ENCODE results near the gene PDSS1. TPM values are rescaled to one million over a fixed set of nuclear protein-coding genes. Genes with fewer than 3 reads are reported as not detected.

The PDSS1 gene
- total and polyA plus RNA-seq, 5 experiments from 2014 or later: 2.9 to 6.0 (median 3.9) TPM

DNA sequence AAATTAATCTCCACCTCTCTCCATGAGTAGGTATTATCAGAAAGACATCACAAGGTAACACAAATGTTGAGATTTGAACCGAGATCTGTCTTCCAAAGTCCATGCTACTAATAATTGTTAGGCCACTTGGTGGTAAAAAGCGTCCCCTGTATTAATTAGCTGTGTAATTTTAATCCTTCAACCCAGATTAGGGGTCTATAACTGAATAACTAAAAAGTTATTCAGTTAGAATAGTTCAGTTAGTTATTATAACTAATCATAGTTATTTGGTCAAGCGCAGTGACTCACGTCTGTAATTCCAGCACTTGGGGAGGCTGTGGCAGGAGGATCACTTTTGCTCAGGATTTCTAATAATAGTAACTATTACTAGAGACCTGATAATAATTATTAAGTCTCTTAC lies 5.6 kb downstream of the PDSS1 start:
- POLR2A ChIA-PET: no interaction called here
- Mint-ChIP-seq H3K4me1 (peaks cover 20 to 36% (median 34%) of the 10 kb centered on the region in 4 donors), H3K36me3 (peaks cover 0 to 45% (median 20%) of the 10 kb centered on the region in 3 donors), H3K4me3 (no peak overlapping the region), H3K27me3 (no peaks in the 10 kb centered on the region), H3K9me3 (no peaks in the 10 kb centered on the region), H3K27ac (no peak overlapping the region)
- DNase-seq (no peak), ATAC-seq (no peak)

DNA sequence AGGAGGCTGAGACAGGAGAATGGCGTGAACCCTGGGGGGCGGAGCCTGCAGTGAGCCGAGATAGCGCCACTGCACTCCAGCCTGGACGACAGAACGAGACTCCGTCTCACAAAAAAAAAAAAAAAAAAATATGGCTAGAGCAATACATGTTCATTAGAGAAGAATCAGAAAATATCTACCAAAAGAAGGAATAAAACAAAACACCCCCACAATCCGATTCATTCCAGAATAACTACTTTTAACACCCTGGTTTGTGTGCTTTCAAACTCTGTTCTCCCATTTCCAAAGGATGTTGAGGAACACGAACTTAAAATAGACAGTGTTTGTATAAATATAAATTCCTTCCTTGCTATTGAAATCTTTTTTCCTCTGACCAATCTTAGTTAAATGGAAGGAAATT lies 6.5 kb downstream of the PDSS1 start:
- H3K9me3 Mint-ChIP-seq: no peaks in the 10 kb centered on the region

DNA sequence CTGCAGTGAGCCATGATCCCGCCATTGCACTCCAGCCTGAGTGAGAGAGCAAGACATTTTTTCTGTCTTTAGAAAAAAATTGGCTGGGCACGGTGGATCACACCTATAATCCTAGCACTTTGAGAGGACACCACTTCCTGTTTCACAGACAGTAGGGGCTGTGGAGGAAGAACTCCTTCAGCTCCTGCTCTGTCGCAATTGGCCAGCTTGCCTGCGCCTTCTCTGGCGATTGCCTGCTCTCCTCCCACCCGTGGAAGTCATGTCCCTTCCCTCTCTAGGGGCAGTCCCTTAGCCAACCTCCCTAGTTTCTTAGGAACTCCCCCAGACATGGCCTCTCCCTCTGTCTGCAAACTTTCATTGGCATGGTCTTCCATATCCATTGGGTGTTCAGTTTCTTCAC lies 8.7 kb downstream of the PDSS1 start:
- Mint-ChIP-seq H3K4me3 (no peak overlapping the region), H3K4me1 (peaks cover 8 to 15% (median 12%) of the 10 kb centered on the region in 4 donors), H3K9me3 (no peaks in the 10 kb centered on the region), H3K36me3 (peaks cover 0 to 60% (median 20%) of the 10 kb centered on the region in 3 donors), H3K27me3 (no peaks in the 10 kb centered on the region), H3K27ac (peak overlapping the region in 2 of 10 donors; percentile 11 to 27)
- no peak for DNase-seq
- POLR2A ChIA-PET: interaction anchor here (2.0 kb wide), 1 partner anchor 9 kb away, joined by 9 read pairs; the partner anchor contains the start of gene PDSS1
- ATAC-seq: no peak

More for the DNA sequence above, 6.5 kb downstream of the PDSS1 start:
- peaks cover 18 to 27% (median 25%) of the 10 kb centered on the region in 4 donors for H3K4me1 Mint-ChIP-seq
- POLR2A ChIA-PET: no interaction called here
- H3K27ac Mint-ChIP-seq: no peak overlapping the region
- no peak overlapping the region for H3K4me3 Mint-ChIP-seq
- no peak for DNase-seq
- no peak for ATAC-seq
- no peaks in the 10 kb centered on the region for H3K27me3 Mint-ChIP-seq
- H3K36me3 Mint-ChIP-seq: peaks cover 0 to 54% (median 20%) of the 10 kb centered on the region in 3 donors

DNA sequence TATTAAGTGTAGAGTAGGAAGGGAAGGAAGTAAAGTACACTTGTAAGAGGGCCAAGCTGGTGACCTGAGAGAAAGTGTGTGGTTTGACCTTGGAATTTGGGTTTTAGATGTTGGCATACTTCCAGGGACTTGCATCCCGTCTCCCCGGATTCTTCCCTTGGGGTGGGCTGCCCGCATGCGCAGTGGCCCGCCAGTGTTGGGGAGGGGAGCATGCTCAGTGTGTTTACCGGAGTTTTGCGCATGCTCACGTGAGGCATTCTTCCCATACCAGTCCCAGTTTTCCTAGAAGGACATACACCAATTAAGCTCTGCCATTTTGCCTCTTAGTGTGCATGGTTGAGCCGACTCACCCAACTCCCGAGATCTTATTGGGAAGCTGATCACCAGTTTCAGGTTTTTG lies 9.4 kb downstream of the PDSS1 start:
- ATAC-seq: no peak
- H3K36me3 Mint-ChIP-seq: peaks cover 0 to 60% (median 20%) of the 10 kb centered on the region in 3 donors
- POLR2A ChIA-PET: interaction anchor here (0.5 to 2.0 kb wide), 2 partner anchors 10 to 110 kb away, joined by 3 to 9 read pairs; partner anchors contain the start of gene PDSS1

DNA sequence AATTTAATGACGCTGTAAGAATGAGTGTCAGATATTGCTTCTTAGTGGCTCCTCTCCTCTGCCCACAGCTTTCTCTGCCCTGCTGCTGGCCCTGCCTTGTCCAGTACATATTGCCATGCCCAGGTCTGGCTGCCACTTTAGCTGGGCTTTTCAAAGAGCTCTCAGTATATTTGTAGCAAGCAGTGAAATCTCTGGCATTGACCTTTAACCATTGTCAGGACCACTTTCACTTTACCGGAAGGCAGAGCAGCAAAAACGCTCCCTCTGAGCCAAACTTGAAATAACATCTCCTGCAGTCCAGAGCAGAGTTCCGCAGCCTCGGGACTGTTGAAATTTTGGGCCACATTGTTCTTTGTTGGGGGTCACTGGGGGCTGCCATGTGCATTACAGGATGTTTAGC lies 13.8 kb downstream of the PDSS1 start:
- ATAC-seq (no peak), DNase-seq (no peak)
- Mint-ChIP-seq H3K4me3 (no peak overlapping the region), H3K27ac (no peak overlapping the region), H3K4me1 (peaks cover 0 to 6% (median 1%) of the 10 kb centered on the region in 4 donors), H3K9me3 (no peaks in the 10 kb centered on the region), H3K27me3 (no peaks in the 10 kb centered on the region), H3K36me3 (peaks cover 0 to 65% (median 20%) of the 10 kb centered on the region in 3 donors)
- POLR2A ChIA-PET: no interaction called here

More for the DNA sequence above, 9.4 kb downstream of the PDSS1 start:
- no peak for DNase-seq
- Mint-ChIP-seq H3K9me3 (no peaks in the 10 kb centered on the region), H3K27me3 (no peaks in the 10 kb centered on the region), H3K4me1 (peaks cover 8 to 12% (median 9%) of the 10 kb centered on the region in 4 donors), H3K4me3 (no peak overlapping the region), H3K27ac (no peak overlapping the region)

DNA sequence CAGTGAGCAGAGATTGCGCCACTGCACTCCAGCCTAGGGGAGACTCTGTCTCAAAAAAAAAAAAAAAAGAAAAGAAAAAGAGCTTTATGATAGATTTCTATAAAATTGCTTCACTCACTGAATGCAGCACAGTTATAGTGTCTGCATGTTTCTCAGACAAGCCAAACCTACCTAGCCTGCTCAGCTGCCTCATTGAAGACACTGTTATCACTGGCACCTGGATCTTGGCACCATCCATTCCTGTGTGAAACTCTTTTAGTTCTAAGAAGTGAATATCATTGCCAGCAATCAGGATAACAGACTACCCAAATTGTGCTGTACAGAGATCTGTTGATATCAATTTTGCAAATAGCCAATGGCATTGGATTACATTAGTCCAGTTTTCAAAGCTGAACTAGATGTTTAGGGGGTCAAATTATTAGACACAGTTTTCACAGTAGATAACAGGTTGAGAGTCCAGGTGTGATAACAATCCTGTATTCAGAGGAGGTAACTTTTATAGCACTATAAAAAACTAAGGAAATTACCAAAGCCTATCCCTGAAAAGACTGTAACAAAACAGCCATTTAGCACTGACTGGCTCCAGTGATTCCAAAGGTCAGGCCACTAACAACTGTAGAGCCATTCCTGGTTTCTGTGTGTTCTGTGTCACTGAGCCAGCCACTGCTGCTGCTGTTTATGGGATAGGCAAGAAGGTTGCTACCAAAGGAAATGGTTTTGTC lies 17.1 kb downstream of the PDSS1 start:
- Mint-ChIP-seq H3K27me3 (no peaks in the 10 kb centered on the region), H3K9me3 (no peaks in the 10 kb centered on the region), H3K36me3 (peaks cover 0 to 52% (median 10%) of the 10 kb centered on the region in 3 donors), H3K4me3 (no peak overlapping the region), H3K4me1 (no peaks in the 10 kb centered on the region), H3K27ac (peak overlapping the region in 1 of 10 donors; percentile 67)
- POLR2A ChIA-PET: interaction anchor here (0.7 kb wide), 1 partner anchor 116 kb away, joined by 4 read pairs; no protein-coding TSS in a partner anchor
- DNase-seq: no peak
- ATAC-seq: no peak

DNA sequence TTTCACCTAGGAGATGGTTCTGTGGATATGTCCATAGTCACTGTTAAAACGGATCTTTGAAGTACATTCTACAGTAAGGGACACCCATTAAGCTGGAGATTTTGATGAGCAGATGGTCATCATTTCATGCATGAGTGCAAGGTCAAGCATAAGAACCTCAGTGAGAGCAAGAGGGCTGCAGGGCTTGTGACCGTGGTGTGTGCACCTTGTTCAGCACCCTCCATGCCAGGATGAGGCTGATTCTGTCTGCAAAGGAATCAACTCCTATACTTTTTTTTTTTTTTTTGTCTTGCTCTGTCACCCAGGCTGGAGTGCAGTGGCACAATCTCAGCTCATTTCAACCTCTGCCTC lies 17.6 kb downstream of the PDSS1 start:
- DNase-seq: no peak
- Mint-ChIP-seq H3K27me3 (no peaks in the 10 kb centered on the region), H3K4me3 (no peak overlapping the region), H3K27ac (peak overlapping the region in 2 of 10 donors; percentile 16 to 67), H3K36me3 (peaks cover 0 to 55% (median 10%) of the 10 kb centered on the region in 3 donors), H3K9me3 (no peaks in the 10 kb centered on the region), H3K4me1 (no peaks in the 10 kb centered on the region)
- POLR2A ChIA-PET: no interaction called here
- no peak for ATAC-seq

DNA sequence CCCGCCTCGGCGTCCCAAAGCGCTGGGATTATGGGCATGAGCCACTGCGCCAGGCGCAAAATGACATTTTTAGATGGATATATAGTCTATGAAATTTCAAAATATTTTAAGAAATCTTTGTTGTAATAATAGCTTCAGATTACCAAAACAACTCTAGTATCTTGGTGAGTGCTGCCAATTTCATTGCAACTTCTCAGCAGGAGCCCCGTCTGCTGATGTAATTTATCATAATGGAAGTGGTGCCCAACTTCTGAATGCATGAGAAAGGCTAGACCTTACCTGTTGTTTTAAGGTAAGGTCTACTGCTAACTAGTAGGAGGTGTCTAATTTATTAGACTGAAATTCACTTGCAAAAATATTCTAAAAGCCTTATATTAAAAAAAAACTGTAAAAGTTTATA lies 20.0 kb downstream of the PDSS1 start:
- Mint-ChIP-seq H3K27me3 (no peaks in the 10 kb centered on the region), H3K36me3 (peaks cover 0 to 62% (median 10%) of the 10 kb centered on the region in 3 donors), H3K9me3 (no peaks in the 10 kb centered on the region), H3K4me3 (no peak overlapping the region), H3K4me1 (peaks cover 0 to 10% (median 4%) of the 10 kb centered on the region in 4 donors), H3K27ac (no peak overlapping the region)
- ATAC-seq (no peak), DNase-seq (no peak)
- POLR2A ChIA-PET: no interaction called here

DNA sequence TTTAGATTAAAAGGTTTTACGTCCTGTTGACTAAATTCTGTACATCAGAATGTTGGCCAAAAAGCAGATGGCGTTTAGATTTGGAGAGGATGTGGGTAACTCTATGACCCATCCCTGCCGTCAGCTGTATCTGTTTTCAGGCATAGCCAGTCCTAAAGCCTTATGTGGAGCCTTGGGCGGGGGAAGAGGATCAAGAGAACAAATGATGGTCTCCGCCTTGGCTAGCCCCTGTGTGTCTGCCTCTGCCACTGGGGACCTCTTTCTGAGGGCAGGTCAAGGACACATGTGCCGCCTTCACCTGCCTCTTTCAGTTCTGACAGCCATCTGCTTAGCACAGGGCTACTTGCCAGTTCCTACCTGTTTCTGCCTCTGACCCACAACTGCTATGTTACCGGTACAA lies 24.1 kb downstream of the PDSS1 start:
- Mint-ChIP-seq H3K9me3 (peaks cover 0 to 1% (median 0%) of the 10 kb centered on the region in 9 donors), H3K4me1 (peaks cover 4 to 13% (median 9%) of the 10 kb centered on the region in 4 donors), H3K27ac (peak overlapping the region in 9 of 10 donors; percentile 58 to 91 (median 77)), H3K4me3 (peak overlapping the region in 2 of 10 donors; percentile 20 to 24), H3K36me3 (peaks cover 0 to 61% (median 6%) of the 10 kb centered on the region in 3 donors), H3K27me3 (no peaks in the 10 kb centered on the region)
- DNase-seq: peak in 5 of 10 donors; percentile 13 to 24 (median 21)
- POLR2A ChIA-PET: no interaction called here
- peak in 1 of 2 donors; percentile 70 for ATAC-seq

DNA sequence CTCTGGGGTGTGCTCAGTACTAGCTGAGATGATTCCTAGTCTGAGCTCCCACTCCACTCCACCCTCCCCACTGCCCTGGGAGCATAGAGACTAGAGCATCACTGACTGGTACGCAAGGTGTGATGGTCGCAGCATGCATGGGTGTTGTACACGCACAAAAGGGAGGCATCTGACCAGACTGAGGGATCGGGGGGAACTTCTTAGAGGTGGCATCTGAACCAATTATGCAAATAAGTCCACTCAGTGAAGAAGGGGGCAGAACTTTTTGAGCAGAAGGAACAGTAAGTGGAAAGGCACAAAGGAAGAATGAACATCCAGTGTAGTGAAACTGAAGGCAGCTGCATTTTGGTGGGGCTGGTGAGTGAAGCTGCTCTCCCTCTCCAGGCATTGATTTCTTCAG lies 25.5 kb downstream of the PDSS1 start:
- peaks cover 0 to 68% (median 6%) of the 10 kb centered on the region in 3 donors for H3K36me3 Mint-ChIP-seq

DNA sequence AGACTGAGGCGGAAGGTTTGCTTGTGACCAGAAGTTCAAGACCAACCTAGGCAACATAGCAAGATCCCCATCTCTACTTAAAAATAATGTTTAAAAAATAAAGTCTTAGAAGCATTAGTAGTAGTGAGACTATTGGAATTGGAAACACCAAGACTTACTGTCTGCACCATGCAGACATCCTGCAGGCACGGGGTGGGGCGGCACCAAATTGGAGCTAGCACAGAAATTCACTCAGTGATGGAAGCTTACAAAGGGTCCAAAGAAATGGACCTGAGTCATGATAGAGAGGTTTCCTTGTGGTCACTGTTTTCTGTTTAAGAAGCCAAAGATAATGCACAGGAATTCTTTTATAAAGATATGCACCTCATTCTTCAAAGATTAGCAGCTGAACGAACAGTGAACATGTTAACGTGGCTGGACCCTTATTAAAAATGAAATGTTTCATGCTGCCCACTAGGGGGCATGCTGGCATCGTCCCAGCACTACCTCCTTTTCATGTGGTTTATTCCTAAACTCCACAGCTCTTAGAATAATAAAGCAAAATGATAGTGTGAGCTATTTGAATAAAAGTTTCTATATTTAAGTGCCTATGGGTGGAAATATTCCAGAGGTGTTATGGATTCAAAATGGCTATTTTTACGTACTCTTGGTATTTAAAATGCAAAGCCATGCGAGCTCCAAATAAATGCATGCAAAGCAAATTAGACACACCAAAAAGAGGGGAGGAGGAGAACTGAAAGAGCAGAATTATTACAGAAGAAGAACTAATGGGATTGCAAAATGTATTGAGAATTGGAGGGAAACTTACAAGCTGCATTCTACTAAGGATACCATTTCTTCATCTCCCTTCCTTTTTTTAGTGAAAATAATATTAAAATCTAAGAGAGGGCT lies 28.6 kb downstream of the PDSS1 start:
- peaks cover 0 to 61% (median 8%) of the 10 kb centered on the region in 3 donors for H3K36me3 Mint-ChIP-seq
- H3K4me3 Mint-ChIP-seq: no peak overlapping the region
- H3K27me3 Mint-ChIP-seq: no peaks in the 10 kb centered on the region
- ATAC-seq (peak; percentile 59 to 72), DNase-seq (peak; percentile 20 to 66 (median 41))
- peaks cover 4 to 15% (median 9%) of the 10 kb centered on the region in 4 donors for H3K4me1 Mint-ChIP-seq
- peak overlapping the region in 1 of 10 donors; percentile 60 for H3K27ac Mint-ChIP-seq
- POLR2A ChIA-PET: no interaction called here
- peaks cover 0 to 1% (median 0%) of the 10 kb centered on the region in 9 donors for H3K9me3 Mint-ChIP-seq

More for the DNA sequence above, 25.5 kb downstream of the PDSS1 start:
- Mint-ChIP-seq H3K27ac (peak overlapping the region in 3 of 10 donors; percentile 17 to 34 (median 31)), H3K9me3 (peaks cover 0 to 1% (median 0%) of the 10 kb centered on the region in 9 donors), H3K4me1 (peaks cover 4 to 13% (median 9%) of the 10 kb centered on the region in 4 donors), H3K4me3 (no peak overlapping the region), H3K27me3 (no peaks in the 10 kb centered on the region)
- ATAC-seq (no peak), DNase-seq (no peak)
- POLR2A ChIA-PET: no interaction called here

DNA sequence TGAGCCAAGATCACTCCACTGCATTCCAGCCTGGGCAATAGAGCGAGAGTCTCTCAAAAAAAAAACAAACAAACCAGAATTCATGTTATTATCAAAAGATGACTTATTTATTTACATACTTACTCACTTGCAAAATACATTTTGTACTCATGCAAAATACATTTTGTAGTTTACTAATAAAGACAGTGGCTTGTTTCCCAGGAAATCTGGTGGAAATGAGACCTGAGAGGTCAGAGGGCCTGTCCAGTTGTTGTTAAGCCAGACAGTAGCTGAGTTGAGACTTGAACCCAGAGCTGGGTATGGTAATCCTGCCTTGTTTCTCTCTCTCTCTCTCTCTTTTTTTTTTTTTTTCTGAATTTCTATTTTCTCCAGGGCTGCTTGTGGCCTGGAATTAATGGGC lies 29.5 kb downstream of the PDSS1 start:
- peaks cover 0 to 58% (median 8%) of the 10 kb centered on the region in 3 donors for H3K36me3 Mint-ChIP-seq
- POLR2A ChIA-PET: no interaction called here
- H3K4me3 Mint-ChIP-seq: no peak overlapping the region
- ATAC-seq (no peak), DNase-seq (no peak)
- H3K9me3 Mint-ChIP-seq: peaks cover 0 to 1% (median 0%) of the 10 kb centered on the region in 9 donors
- peaks cover 4 to 6% (median 5%) of the 10 kb centered on the region in 4 donors for H3K4me1 Mint-ChIP-seq
- no peak overlapping the region for H3K27ac Mint-ChIP-seq
- H3K27me3 Mint-ChIP-seq: no peaks in the 10 kb centered on the region
